Right renal cortex interstitium (tissue), 3 donors: ENCODE measurements around the gene LSMEM2. TPM values are rescaled to one million over a fixed set of nuclear protein-coding genes. Genes with fewer than 3 reads are reported as not detected.
"Not testable (repeated sequence)": the region's sequence is repeated elsewhere in the genome, so short reads cannot be mapped to it uniquely, and the experiment has no call there.

Experiments
- DNase-seq, 3 donors: peaks; one replicate each; pipeline ENCODE4 v3.0.0-alpha.2; 2013; ENCODE audit warnings: low read depth in 3 of 3, low spot score in 2 of 3
- polyA plus RNA-seq, 3 donors: library from polyadenylated mRNA; unstranded; fragments of 120-200 nt; gene quantifications; one replicate each; pipeline ENCODE4 v1.2.1, GENCODE V29; 2013; ENCODE audit not compliant: insufficient read length in 3 of 3

LSMEM2 gene
- polyA plus RNA-seq, 3 donors, result 0.42 to 0.54 (median 0.50) TPM

- no peak for DNase-seq
Observed at GRCh38 chr3:50263478-50264382, 15.2 kb upstream of the LSMEM2 start.

DNA sequence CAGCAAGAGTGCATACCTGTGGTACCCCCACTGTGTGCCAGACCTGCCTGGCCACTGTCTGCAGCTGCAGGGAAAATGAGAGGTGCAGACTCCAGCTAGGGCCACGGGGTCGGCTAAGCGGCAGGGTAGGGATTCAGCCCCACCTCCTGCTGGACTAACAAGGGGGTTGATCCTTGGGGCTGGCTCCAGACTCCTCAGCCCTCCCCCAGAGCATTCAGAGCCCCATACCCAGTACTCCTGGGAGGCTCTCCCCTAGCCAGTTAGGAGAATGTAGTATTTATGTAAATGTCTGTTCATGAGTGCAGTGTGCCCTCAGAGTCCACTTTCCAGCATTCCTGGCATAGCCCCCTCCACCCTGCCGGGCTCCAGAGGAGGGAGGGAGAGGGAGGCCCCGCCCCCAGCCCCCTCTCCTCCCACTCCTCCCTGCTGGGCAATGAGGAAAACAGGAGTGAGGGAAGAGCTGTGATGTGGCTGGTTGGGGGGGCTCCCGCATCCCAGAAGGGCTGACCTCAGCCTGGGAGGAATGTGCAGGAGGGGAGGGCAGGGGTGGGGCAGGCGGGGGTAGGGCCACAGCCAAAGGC lies 14.4 kb upstream of the LSMEM2 start:
- peak; percentile 82 to 91 (median 85) for DNase-seq

GRCh38 chr3:50264964-50265485 lies 13.9 kb upstream of the LSMEM2 start:
- DNase-seq, result no peak

DNA sequence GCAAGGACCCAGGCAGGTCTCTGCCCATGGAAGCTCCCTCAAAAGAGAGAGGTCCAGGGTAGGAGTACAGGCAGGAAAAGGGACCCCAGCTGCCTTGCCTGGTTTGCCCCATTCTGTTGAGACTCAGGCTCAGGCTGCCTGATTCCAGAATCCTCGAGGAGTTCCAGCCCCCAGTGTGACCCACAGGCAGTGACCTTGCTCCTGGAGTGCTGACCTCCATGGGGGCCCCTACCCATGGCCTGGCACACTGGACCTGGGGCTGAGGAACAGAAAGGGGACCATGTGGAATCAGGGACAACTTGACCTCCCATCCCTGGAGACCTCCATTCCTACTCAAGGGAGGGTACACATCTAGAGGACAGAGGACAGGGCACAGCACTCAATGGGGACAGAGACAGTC lies 13.3 kb upstream of the LSMEM2 start:
- no peak for DNase-seq

- no peak for DNase-seq
Observed at GRCh38 chr3:50266017-50266416, 12.9 kb upstream of the LSMEM2 start.

- no peak for DNase-seq
Observed at GRCh38 chr3:50266836-50267235, 12.1 kb upstream of the LSMEM2 start.

DNA sequence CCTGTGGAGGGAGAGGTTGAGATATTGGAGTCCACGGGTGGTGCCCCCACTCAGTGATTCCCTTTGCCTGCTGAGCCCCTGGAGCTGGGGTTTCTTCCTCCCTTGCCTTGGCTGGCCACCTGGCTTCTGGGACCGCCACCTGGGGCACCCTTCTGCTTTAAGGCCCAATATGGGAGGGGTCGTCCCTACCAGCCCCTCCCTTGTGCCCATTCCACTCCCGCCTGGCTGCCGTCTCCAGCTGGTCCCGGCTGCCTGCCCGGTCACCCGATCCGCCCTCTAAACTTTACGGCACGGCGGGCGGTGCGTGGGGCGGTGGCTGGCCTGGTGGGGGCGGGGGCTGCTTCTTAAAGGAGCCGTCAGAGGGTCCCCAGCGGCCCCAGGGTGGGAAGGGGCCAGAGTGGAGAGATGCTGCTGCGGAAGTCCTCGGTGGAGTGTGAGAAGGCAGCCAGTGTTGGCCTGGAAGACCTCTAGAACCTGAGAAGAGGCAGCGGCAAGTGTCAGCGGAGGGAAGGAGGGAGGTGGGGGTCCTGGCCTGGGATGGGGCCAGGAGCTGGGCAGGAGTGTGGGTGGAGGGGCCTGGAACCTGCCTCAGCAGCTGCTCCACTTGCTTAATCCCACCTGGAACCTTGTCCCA lies 11.5 kb upstream of the LSMEM2 start:
- DNase-seq, result no peak

DNA sequence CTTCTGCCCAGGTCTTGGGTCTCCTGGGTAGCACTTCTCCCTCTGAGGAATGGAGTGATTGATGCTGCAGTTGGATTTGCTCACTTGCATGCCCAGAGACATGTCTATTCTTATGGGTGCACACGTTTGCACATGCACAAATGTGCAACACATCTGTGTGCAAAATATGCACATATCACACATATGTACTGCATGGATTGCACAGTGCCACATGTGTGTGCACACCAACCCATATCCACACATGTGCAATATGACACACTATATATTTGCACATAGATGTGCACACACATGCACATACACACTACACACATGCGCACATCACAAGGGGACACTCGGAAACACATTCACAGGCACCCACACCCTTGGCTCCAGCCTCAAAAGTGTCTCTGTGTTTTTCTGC lies 10.6 kb upstream of the LSMEM2 start:
- no peak for DNase-seq

- no peak for DNase-seq
Observed at GRCh38 chr3:50268703-50269451, 10.0 kb upstream of the LSMEM2 start, which contains the start of gene SEMA3B. TSS of gene SEMA3B (plus strand) at chr3:50269147. CDS start at chr3:50269241, 94 bp downstream.

DNA sequence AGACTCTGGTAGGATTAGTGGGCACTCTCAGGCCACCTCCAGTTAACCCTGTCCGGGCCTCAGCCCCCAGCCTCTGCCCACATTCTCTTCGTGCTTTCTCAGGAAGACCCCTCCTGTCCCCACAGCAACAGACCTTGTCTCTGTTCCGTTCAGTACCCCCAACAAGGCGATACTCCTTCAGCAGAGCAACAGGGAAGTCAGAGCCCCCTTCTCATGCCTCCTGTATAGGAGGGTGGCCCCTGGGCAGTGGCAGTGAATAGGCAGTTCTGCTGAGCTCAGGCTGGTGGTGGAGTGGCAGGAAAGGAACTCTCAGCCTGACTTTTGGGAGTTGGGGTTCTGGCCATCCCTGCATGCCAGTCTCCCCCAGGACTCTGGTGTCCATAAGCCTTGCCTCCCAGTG lies 9.4 kb upstream of the LSMEM2 start:
- DNase-seq, result no peak

GRCh38 chr3:50269977-50270413 lies 8.9 kb upstream of the LSMEM2 start:
- DNase-seq, result no peak

DNA sequence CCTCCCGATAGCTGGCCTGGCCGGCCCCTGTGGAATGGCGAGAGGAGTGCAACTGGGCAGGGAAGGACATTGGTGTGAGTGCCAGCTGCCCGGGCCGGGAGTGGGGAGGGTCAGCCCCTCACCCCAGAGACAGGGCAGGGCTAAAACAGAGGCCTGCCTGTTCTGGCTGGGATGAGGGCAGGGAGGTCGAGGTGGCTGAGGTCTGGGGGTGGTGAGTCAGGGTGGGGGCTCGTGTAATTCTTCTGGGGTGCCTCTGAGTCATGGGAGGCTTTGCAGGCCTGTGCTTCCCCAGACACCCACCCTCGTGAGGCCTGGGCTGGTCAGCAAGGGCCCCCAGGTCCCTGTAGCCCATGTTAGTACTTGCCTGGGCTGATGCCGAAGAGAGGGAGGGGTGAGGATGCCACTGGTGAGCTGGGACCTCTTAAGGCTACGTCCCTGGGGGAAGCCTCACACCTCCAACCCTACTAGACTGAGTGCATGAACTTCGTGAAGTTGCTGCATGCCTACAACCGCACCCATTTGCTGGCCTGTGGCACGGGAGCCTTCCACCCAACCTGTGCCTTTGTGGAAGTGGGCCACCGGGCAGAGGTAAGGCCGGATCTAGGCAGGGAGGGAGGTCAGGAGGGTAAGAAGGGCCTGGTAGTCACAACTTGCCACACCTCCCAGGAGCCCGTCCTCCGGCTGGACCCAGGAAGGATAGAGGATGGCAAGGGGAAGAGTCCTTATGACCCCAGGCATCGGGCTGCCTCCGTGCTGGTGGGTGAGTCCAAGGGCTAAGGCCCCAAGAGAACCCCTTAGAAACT lies 8.3 kb upstream of the LSMEM2 start:
- DNase-seq, result no peak

DNA sequence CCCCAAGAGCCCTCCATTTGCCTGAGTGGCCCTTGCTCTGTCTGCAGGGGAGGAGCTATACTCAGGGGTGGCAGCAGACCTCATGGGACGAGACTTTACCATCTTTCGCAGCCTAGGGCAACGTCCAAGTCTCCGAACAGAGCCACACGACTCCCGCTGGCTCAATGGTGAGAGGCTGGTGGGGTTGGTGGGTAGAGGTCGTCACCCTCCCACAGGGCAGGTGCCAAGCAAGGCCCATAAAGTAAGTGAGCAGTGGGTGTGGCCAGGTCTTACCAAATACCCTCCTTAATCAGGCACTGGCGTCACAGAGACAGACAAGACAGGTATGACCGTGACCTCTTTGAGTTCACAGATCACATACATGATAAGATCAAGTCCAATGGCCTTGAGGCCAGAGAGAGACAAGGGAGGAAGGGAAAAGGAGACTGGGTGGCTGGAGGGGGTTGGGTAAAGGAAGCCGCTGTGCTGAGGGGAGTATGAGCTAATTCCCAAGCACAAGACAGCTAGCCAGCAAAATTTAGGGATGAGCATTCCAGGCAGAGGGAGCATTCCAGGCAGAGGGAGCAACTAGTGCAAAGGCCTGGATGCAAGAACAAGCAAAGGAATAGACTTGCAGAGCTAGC lies 7.5 kb upstream of the LSMEM2 start:
- no peak for DNase-seq

GRCh38 chr3:50272538-50272910 lies 6.4 kb upstream of the LSMEM2 start:
- not testable (repeated sequence) for DNase-seq

- peak in 1 of 3 donors; percentile 67 for DNase-seq
Observed at GRCh38 chr3:50272911-50273688, 5.8 kb upstream of the LSMEM2 start.

DNA sequence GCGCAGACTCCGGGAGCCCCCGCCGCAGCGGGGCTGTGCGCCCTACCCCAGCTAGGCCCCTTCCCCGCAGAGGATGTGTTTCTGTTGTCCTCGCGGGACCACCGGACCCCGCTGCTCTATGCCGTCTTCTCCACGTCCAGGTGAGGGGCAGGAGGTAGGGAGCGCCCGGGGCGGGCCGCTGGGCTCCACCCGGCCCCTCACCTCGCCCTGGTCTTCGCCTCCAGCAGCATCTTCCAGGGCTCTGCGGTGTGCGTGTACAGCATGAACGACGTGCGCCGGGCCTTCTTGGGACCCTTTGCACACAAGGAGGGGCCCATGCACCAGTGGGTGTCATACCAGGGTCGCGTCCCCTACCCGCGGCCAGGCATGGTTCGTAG lies 5.2 kb upstream of the LSMEM2 start:
- no peak for DNase-seq

DNA sequence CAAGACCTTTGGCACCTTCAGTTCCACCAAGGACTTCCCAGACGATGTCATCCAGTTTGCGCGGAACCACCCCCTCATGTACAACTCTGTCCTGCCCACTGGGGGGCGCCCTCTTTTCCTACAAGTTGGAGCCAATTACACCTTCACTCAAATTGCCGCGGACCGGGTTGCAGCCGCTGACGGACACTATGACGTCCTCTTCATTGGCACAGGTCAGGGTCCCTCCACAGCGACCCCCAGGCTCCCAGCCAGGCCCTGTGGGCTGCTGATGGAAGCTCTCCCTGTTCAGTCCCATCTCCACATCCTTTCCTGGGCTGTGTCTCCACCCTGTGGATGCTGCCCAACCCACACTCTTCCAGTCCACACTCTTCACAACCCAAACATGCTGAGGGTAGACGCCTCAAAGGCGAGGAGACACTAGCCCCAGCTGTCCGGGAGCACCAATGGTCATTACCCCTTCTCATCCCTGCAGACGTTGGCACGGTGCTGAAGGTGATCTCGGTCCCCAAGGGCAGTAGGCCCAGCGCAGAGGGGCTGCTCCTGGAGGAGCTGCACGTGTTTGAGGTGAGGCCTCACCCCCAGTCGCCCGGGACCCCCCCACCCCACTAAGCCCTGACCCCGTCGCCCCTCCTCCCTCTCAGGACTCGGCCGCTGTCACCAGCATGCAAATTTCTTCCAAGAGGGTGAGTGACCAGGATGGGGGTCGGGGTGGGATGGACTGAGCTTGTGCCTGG lies 4.3 kb upstream of the LSMEM2 start:
- no peak for DNase-seq
